ENCODE data around the gene CREB3L2. TPM values are rescaled to one million over a fixed set of nuclear protein-coding genes. Genes with fewer than 3 reads are reported as not detected.

CREB3L2 gene
- total RNA-seq, 1 experiment from 2014 or later, result 60.6 TPM

DNA sequence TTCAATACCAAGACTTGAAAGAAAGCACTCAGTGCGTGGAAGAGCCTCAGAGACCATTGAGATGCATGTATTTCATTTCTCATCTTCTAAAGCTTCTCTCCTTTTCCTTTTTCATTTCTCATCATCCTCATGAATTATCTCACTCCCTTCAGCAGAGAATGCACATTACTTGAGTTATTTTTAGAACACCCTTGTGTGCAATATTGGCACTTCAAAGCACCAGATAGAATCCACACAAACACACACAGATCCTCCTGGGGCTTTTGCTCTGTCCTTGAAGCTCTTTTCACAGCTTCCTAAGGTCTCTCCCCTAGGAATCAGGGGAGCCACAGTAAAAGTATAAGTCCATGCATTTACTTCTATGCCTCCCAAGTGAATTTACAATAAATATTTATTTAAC, 173.4 kb downstream of the CREB3L2 start:
- H3K9me3 Mint-ChIP-seq, result peaks cover 33% of the 10 kb centered on the region
- no peak for DNase-seq (ENCODE audit: low spot score)
- ATAC-seq, result no peak
- H3K4me1 Mint-ChIP-seq, result no peaks in the 10 kb centered on the region
- no peak overlapping the region for H3K4me3 Mint-ChIP-seq
- H3K27me3 Mint-ChIP-seq (ENCODE audit: low read depth), result peaks cover 7% of the 10 kb centered on the region; the same call in 1 of the 2 replicates
- POLR2A ChIA-PET, result no interaction called here
- TF ChIP-seq, protein P1, sequence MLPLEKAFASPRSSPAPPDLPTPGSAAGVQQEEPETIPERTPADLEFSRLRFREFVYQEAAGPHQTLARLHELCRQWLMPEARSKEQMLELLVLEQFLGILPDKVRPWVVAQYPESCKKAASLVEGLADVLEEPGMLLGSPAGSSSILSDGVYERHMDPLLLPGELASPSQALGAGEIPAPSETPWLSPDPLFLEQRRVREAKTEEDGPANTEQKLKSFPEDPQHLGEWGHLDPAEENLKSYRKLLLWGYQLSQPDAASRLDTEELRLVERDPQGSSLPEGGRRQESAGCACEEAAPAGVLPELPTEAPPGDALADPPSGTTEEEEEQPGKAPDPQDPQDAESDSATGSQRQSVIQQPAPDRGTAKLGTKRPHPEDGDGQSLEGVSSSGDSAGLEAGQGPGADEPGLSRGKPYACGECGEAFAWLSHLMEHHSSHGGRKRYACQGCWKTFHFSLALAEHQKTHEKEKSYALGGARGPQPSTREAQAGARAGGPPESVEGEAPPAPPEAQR (CRISPR knock-in tag; IDR thresholded peaks at IDR 0.05), result no peak
- TF ChIP-seq, protein P2, sequence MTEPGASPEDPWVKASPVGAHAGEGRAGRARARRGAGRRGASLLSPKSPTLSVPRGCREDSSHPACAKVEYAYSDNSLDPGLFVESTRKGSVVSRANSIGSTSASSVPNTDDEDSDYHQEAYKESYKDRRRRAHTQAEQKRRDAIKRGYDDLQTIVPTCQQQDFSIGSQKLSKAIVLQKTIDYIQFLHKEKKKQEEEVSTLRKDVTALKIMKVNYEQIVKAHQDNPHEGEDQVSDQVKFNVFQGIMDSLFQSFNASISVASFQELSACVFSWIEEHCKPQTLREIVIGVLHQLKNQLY (CRISPR knock-in tag; IDR thresholded peaks at IDR 0.05), result no peak
- TF ChIP-seq, protein P3, sequence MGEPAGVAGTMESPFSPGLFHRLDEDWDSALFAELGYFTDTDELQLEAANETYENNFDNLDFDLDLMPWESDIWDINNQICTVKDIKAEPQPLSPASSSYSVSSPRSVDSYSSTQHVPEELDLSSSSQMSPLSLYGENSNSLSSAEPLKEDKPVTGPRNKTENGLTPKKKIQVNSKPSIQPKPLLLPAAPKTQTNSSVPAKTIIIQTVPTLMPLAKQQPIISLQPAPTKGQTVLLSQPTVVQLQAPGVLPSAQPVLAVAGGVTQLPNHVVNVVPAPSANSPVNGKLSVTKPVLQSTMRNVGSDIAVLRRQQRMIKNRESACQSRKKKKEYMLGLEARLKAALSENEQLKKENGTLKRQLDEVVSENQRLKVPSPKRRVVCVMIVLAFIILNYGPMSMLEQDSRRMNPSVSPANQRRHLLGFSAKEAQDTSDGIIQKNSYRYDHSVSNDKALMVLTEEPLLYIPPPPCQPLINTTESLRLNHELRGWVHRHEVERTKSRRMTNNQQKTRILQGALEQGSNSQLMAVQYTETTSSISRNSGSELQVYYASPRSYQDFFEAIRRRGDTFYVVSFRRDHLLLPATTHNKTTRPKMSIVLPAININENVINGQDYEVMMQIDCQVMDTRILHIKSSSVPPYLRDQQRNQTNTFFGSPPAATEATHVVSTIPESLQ (CRISPR knock-in tag; IDR thresholded peaks at IDR 0.05), result no peak
- TF ChIP-seq, protein P4, sequence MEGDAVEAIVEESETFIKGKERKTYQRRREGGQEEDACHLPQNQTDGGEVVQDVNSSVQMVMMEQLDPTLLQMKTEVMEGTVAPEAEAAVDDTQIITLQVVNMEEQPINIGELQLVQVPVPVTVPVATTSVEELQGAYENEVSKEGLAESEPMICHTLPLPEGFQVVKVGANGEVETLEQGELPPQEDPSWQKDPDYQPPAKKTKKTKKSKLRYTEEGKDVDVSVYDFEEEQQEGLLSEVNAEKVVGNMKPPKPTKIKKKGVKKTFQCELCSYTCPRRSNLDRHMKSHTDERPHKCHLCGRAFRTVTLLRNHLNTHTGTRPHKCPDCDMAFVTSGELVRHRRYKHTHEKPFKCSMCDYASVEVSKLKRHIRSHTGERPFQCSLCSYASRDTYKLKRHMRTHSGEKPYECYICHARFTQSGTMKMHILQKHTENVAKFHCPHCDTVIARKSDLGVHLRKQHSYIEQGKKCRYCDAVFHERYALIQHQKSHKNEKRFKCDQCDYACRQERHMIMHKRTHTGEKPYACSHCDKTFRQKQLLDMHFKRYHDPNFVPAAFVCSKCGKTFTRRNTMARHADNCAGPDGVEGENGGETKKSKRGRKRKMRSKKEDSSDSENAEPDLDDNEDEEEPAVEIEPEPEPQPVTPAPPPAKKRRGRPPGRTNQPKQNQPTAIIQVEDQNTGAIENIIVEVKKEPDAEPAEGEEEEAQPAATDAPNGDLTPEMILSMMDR (IDR thresholded peaks at IDR 0.05), result no peak
- TF ChIP-seq IRF2 (CRISPR knock-in tag; IDR thresholded peaks at IDR 0.05; ENCODE audit: borderline replicate concordance, low read depth) (no peak), NR3C1 (CRISPR knock-in tag; conservative IDR thresholded peaks at IDR 0.05; ENCODE audit: low read depth) (no peak), MYBL2 (CRISPR knock-in tag; IDR thresholded peaks at IDR 0.05) (no peak), JUN (CRISPR knock-in tag; IDR thresholded peaks at IDR 0.05) (no peak), MXD4 (CRISPR knock-in tag; IDR thresholded peaks at IDR 0.05; ENCODE audit: borderline replicate concordance) (no peak), CREM (CRISPR knock-in tag; IDR thresholded peaks at IDR 0.05) (no peak), RORB (CRISPR knock-in tag; IDR thresholded peaks at IDR 0.05) (no peak), ZNF396 (CRISPR knock-in tag; IDR thresholded peaks at IDR 0.05; ENCODE audit: borderline replicate concordance) (no peak), GABPB1 (CRISPR knock-in tag; IDR thresholded peaks at IDR 0.05) (no peak), FOXP1 (CRISPR knock-in tag; IDR thresholded peaks at IDR 0.05; ENCODE audit: borderline replicate concordance) (no peak)
- TF ChIP-seq, protein P5, sequence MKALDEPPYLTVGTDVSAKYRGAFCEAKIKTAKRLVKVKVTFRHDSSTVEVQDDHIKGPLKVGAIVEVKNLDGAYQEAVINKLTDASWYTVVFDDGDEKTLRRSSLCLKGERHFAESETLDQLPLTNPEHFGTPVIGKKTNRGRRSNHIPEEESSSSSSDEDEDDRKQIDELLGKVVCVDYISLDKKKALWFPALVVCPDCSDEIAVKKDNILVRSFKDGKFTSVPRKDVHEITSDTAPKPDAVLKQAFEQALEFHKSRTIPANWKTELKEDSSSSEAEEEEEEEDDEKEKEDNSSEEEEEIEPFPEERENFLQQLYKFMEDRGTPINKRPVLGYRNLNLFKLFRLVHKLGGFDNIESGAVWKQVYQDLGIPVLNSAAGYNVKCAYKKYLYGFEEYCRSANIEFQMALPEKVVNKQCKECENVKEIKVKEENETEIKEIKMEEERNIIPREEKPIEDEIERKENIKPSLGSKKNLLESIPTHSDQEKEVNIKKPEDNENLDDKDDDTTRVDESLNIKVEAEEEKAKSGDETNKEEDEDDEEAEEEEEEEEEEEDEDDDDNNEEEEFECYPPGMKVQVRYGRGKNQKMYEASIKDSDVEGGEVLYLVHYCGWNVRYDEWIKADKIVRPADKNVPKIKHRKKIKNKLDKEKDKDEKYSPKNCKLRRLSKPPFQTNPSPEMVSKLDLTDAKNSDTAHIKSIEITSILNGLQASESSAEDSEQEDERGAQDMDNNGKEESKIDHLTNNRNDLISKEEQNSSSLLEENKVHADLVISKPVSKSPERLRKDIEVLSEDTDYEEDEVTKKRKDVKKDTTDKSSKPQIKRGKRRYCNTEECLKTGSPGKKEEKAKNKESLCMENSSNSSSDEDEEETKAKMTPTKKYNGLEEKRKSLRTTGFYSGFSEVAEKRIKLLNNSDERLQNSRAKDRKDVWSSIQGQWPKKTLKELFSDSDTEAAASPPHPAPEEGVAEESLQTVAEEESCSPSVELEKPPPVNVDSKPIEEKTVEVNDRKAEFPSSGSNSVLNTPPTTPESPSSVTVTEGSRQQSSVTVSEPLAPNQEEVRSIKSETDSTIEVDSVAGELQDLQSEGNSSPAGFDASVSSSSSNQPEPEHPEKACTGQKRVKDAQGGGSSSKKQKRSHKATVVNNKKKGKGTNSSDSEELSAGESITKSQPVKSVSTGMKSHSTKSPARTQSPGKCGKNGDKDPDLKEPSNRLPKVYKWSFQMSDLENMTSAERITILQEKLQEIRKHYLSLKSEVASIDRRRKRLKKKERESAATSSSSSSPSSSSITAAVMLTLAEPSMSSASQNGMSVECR (CRISPR knock-in tag; IDR thresholded peaks at IDR 0.05; ENCODE audit: borderline replicate concordance), result no peak
- TF ChIP-seq, protein P6, sequence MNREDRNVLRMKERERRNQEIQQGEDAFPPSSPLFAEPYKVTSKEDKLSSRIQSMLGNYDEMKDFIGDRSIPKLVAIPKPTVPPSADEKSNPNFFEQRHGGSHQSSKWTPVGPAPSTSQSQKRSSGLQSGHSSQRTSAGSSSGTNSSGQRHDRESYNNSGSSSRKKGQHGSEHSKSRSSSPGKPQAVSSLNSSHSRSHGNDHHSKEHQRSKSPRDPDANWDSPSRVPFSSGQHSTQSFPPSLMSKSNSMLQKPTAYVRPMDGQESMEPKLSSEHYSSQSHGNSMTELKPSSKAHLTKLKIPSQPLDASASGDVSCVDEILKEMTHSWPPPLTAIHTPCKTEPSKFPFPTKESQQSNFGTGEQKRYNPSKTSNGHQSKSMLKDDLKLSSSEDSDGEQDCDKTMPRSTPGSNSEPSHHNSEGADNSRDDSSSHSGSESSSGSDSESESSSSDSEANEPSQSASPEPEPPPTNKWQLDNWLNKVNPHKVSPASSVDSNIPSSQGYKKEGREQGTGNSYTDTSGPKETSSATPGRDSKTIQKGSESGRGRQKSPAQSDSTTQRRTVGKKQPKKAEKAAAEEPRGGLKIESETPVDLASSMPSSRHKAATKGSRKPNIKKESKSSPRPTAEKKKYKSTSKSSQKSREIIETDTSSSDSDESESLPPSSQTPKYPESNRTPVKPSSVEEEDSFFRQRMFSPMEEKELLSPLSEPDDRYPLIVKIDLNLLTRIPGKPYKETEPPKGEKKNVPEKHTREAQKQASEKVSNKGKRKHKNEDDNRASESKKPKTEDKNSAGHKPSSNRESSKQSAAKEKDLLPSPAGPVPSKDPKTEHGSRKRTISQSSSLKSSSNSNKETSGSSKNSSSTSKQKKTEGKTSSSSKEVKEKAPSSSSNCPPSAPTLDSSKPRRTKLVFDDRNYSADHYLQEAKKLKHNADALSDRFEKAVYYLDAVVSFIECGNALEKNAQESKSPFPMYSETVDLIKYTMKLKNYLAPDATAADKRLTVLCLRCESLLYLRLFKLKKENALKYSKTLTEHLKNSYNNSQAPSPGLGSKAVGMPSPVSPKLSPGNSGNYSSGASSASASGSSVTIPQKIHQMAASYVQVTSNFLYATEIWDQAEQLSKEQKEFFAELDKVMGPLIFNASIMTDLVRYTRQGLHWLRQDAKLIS (CRISPR knock-in tag; IDR thresholded peaks at IDR 0.05; ENCODE audit: borderline replicate concordance), result no peak
- TF ChIP-seq, protein P7, sequence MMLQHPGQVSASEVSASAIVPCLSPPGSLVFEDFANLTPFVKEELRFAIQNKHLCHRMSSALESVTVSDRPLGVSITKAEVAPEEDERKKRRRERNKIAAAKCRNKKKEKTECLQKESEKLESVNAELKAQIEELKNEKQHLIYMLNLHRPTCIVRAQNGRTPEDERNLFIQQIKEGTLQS (CRISPR knock-in tag; conservative IDR thresholded peaks at IDR 0.05), result no peak
- TF ChIP-seq, protein P8, sequence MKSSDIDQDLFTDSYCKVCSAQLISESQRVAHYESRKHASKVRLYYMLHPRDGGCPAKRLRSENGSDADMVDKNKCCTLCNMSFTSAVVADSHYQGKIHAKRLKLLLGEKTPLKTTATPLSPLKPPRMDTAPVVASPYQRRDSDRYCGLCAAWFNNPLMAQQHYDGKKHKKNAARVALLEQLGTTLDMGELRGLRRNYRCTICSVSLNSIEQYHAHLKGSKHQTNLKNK (CRISPR knock-in tag; IDR thresholded peaks at IDR 0.05), result no peak
- TF ChIP-seq, protein P9, sequence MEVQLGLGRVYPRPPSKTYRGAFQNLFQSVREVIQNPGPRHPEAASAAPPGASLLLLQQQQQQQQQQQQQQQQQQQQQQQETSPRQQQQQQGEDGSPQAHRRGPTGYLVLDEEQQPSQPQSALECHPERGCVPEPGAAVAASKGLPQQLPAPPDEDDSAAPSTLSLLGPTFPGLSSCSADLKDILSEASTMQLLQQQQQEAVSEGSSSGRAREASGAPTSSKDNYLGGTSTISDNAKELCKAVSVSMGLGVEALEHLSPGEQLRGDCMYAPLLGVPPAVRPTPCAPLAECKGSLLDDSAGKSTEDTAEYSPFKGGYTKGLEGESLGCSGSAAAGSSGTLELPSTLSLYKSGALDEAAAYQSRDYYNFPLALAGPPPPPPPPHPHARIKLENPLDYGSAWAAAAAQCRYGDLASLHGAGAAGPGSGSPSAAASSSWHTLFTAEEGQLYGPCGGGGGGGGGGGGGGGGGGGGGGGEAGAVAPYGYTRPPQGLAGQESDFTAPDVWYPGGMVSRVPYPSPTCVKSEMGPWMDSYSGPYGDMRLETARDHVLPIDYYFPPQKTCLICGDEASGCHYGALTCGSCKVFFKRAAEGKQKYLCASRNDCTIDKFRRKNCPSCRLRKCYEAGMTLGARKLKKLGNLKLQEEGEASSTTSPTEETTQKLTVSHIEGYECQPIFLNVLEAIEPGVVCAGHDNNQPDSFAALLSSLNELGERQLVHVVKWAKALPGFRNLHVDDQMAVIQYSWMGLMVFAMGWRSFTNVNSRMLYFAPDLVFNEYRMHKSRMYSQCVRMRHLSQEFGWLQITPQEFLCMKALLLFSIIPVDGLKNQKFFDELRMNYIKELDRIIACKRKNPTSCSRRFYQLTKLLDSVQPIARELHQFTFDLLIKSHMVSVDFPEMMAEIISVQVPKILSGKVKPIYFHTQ (CRISPR knock-in tag; IDR thresholded peaks at IDR 0.05), result no peak
- CTCF ChIA-PET, result no interaction called here
- H3K36me3 Mint-ChIP-seq, result peaks cover 31% of the 10 kb centered on the region
- H3K27ac Mint-ChIP-seq, result no peak overlapping the region
